Astrocyte (in vitro differentiated cells and primary cell): ENCODE results near the gene ENKUR.

Experiments used
- EZH2 ChIP-seq: IDR thresholded peaks from 2 replicates; pipeline ENCODE4 v1.6.1; 2012; ENCODE audit warnings: mild to moderate bottlenecking, low read length, inconsistent platforms; ENCODE audit not compliant: insufficient read depth
- TF ChIP-seq, protein P1 (sequence below): IDR thresholded peaks from 2 replicates; pipeline ENCODE4 v1.5.1; 2011; ENCODE audit warnings: low read depth, mild to moderate bottlenecking, inconsistent platforms, low read length, moderate library complexity; ENCODE audit not compliant: insufficient read depth

DNA sequence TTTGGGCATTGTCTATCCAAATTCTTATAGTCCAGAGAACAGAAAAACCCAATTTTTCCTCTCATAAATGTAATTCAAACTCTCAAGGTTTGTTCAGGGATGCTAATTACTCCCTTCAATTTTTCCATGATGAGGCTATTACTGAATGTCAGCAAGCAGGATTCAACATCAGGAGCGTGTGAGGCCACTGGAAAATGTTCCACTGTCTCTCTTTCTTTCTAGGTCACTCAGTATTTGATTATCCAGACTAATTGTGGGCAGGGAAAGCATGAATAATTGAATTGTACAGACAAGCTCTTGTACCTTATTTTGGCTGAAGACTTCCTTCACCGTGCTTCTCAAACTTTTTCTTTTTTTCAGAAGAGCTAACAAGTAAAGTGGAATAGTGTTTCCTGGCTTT is 31.1 kb upstream of the ENKUR start:
- TF ChIP-seq, protein P1, sequence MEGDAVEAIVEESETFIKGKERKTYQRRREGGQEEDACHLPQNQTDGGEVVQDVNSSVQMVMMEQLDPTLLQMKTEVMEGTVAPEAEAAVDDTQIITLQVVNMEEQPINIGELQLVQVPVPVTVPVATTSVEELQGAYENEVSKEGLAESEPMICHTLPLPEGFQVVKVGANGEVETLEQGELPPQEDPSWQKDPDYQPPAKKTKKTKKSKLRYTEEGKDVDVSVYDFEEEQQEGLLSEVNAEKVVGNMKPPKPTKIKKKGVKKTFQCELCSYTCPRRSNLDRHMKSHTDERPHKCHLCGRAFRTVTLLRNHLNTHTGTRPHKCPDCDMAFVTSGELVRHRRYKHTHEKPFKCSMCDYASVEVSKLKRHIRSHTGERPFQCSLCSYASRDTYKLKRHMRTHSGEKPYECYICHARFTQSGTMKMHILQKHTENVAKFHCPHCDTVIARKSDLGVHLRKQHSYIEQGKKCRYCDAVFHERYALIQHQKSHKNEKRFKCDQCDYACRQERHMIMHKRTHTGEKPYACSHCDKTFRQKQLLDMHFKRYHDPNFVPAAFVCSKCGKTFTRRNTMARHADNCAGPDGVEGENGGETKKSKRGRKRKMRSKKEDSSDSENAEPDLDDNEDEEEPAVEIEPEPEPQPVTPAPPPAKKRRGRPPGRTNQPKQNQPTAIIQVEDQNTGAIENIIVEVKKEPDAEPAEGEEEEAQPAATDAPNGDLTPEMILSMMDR = no peak
- no peak for TF ChIP-seq EZH2
